Measurements from ENCODE around the gene KLRD1.

Gene KLRD1

GRCh38 chr12:10279937-10280336 lies 27.7 kb upstream of the KLRD1 start:
- no peak overlapping the region for H3K4me3 ChIP-seq
- no peaks in the 10 kb centered on the region for H3K36me3 ChIP-seq
- DNase-seq: no peak
- no peak for TF ChIP-seq CTCF (IDR thresholded peaks at IDR 0.05)
- no peaks in the 10 kb centered on the region for H3K4me1 ChIP-seq
- H3K27ac ChIP-seq: no peak overlapping the region
- no peaks in the 10 kb centered on the region for H3K9me3 ChIP-seq
- no peaks in the 10 kb centered on the region for H3K27me3 ChIP-seq
- intact Hi-C loops (cut with DNase I; ENCODE audit: low total_unique reads): no loop called here

GRCh38 chr12:10283027-10283426 lies 24.6 kb upstream of the KLRD1 start:
- Histone ChIP-seq H3K36me3 (no peaks in the 10 kb centered on the region), H3K9me3 (no peaks in the 10 kb centered on the region), H3K27ac (no peak overlapping the region), H3K4me3 (no peak overlapping the region), H3K4me1 (no peaks in the 10 kb centered on the region), H3K27me3 (no peaks in the 10 kb centered on the region)
- intact Hi-C loops (cut with DNase I; ENCODE audit: low total_unique reads): no loop called here
- TF ChIP-seq CTCF (IDR thresholded peaks at IDR 0.05): no peak
- no peak for DNase-seq

DNA sequence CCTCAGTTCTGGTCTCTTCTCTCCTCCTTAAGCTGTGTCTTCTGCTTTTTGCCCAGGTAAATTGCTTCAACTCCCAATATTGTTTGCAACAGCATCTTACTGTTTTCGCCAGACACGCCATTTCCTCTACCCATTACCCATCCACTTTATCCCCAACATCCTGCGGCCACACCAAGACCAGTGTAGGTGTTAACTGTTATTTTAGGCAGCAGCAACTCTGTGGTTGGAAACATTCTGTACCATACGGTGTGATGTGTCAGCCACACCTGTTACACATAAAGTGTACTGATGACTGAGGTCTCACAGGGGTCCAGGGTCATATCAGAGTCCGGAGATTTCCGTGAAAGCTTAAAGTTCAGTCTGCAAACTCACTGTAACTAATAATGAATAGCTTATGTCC lies 21.8 kb upstream of the KLRD1 start:
- intact Hi-C loops (cut with DNase I; ENCODE audit: low total_unique reads): no loop called here
- Histone ChIP-seq H3K4me3 (no peak overlapping the region), H3K4me1 (no peaks in the 10 kb centered on the region), H3K36me3 (no peaks in the 10 kb centered on the region), H3K27me3 (no peaks in the 10 kb centered on the region), H3K9me3 (no peaks in the 10 kb centered on the region), H3K27ac (no peak overlapping the region)
- TF ChIP-seq CTCF (IDR thresholded peaks at IDR 0.05): no peak
- DNase-seq: no peak

DNA sequence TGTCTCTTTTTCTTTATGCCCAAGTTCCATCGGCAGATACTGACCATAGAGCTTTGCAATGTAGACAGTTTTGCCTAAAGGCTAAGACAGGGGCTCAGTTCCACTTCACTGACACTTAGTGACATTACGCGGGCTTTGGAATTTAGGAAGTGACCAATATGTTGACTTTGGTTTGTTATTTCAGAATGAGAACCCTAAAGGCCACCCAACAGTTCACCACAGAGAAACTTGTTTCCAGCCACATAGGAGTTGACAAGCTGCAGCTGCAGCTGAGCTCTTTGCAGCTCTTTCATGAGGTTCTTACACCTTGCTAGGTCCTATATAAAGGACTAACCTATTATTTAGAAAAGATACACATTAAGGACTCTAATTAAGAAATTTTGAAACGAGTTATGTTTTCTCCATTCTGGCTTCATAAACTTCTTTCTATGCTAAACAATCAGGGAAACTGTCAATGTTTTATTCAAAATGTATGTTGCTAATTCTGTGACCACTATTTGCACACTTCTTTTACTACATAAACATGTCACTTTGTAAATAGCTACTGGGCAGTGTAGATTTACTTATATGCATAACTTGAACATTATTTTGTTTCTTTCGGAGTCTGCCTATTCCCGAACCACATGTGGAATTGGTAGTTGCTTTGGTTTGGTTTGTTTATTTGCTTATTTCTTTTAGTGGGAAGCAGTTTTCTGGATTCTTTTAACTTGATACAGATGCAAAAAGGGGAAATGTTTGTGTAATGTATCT lies 18.5 kb upstream of the KLRD1 start:
- Histone ChIP-seq H3K4me3 (no peak overlapping the region), H3K27ac (no peak overlapping the region)
- DNase-seq: no peak

GRCh38 chr12:10291030-10291429 lies 16.6 kb upstream of the KLRD1 start:
- DNase-seq: no peak
- Histone ChIP-seq H3K9me3 (no peaks in the 10 kb centered on the region), H3K27me3 (no peaks in the 10 kb centered on the region), H3K4me1 (no peaks in the 10 kb centered on the region), H3K36me3 (no peaks in the 10 kb centered on the region), H3K27ac (no peak overlapping the region), H3K4me3 (no peak overlapping the region)
- TF ChIP-seq CTCF (IDR thresholded peaks at IDR 0.05): no peak
- intact Hi-C loops (cut with DNase I; ENCODE audit: low total_unique reads): no loop called here

More for the DNA sequence above, 18.5 kb upstream of the KLRD1 start:
- Histone ChIP-seq H3K4me1 (no peaks in the 10 kb centered on the region), H3K36me3 (no peaks in the 10 kb centered on the region), H3K9me3 (no peaks in the 10 kb centered on the region), H3K27me3 (no peaks in the 10 kb centered on the region)
- intact Hi-C loops (cut with DNase I; ENCODE audit: low total_unique reads): no loop called here
- no peak for TF ChIP-seq CTCF (IDR thresholded peaks at IDR 0.05)

GRCh38 chr12:10293151-10293550 lies 14.5 kb upstream of the KLRD1 start:
- DNase-seq: no peak
- TF ChIP-seq CTCF (IDR thresholded peaks at IDR 0.05): no peak
- intact Hi-C loops (cut with DNase I; ENCODE audit: low total_unique reads): no loop called here
- Histone ChIP-seq H3K4me3 (no peak overlapping the region), H3K9me3 (no peaks in the 10 kb centered on the region), H3K27ac (no peak overlapping the region), H3K36me3 (no peaks in the 10 kb centered on the region), H3K27me3 (no peaks in the 10 kb centered on the region), H3K4me1 (no peaks in the 10 kb centered on the region)
